ENCODE data around the gene LAMB3. TPM values are rescaled to one million over a fixed set of nuclear protein-coding genes. Genes with fewer than 3 reads are reported as not detected.

LAMB3 gene
- polyA plus RNA-seq, 1 experiment = 4.4 TPM

DNA sequence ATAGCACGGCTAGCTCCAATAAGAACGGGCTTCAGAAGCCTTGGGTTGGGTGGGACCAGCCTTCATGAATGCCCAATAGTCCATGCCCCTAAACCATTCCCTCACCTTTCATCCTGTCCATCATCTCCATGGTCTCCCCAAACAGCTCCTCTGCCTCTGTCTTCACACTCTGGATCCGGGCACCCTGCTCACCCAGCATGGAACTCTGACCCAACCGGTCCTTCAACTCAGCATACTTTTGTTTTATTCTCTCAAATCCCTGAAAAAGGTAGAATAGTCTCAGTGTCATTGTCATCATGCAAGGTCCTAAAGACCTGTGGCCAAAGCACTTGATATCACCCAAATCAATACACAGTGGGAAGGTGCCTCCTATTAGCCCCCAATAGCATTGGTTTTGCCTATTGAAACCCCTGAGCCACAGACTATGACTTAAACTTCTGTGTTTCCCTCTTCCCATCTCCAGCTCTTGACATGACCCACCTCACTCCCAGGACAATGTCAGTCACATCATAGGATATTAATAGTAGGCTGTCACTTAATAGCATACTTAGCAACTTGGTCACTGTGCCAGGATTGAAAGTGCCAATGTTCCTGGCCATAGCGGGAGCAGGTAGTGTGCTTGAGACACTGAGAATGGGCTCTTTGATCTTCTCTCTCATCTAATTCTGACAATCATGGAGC is 35.7 kb downstream of the LAMB3 start:
- POLR2A ChIA-PET = no interaction called here

DNA sequence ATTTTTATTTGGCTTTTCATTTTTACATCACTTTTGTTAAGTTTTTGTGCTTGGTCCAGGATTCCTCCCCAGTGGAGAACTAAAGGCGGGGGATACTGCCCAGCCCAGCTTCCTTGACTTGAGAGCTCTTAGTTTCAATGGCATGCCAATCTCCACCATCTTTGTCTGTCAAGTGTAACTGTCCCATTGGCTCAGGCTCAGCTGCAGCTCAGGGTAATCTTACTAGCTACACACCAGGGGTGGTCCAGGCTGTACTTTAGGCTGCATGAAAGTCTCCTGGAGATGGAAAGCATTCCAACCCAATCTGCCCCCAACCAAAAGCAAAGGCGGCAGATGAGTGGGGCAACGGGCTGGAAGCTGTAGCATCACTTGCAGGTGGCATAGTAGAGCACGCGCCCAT is 37.3 kb downstream of the LAMB3 start:
- Histone ChIP-seq H3K4me3 (ENCODE audit: low read depth, low read length) (no peak overlapping the region), H3K36me3 (ENCODE audit: control insufficient read depth, insufficient read depth, low read length) (no peaks in the 10 kb centered on the region; the same call in 1 of the 2 replicates), H3K27me3 (ENCODE audit: control insufficient read depth, insufficient read depth, low read length) (no peaks in the 10 kb centered on the region; the same call in 1 of the 2 replicates)
- DNase-seq (ENCODE audit: low read depth) = no peak
- ChIA-PET CTCF (interaction anchor here (1.6 to 3.1 kb wide), 4 partner anchors 9 to 38 kb away, joined by 6 to 16 read pairs (median 6); no protein-coding TSS in a partner anchor), POLR2A (no interaction called here)
- TF ChIP-seq, protein P1, sequence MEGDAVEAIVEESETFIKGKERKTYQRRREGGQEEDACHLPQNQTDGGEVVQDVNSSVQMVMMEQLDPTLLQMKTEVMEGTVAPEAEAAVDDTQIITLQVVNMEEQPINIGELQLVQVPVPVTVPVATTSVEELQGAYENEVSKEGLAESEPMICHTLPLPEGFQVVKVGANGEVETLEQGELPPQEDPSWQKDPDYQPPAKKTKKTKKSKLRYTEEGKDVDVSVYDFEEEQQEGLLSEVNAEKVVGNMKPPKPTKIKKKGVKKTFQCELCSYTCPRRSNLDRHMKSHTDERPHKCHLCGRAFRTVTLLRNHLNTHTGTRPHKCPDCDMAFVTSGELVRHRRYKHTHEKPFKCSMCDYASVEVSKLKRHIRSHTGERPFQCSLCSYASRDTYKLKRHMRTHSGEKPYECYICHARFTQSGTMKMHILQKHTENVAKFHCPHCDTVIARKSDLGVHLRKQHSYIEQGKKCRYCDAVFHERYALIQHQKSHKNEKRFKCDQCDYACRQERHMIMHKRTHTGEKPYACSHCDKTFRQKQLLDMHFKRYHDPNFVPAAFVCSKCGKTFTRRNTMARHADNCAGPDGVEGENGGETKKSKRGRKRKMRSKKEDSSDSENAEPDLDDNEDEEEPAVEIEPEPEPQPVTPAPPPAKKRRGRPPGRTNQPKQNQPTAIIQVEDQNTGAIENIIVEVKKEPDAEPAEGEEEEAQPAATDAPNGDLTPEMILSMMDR (IDR thresholded peaks at IDR 0.05; ENCODE audit: insufficient read depth, low read depth, low read length) = no peak

More for the DNA sequence above, 35.7 kb downstream of the LAMB3 start:
- TF ChIP-seq, protein P1 (IDR thresholded peaks at IDR 0.05; ENCODE audit: insufficient read depth, low read depth, low read length) = no peak
- CTCF ChIA-PET = interaction anchor here (1.2 to 3.1 kb wide), 6 partner anchors 9 to 40 kb away, joined by 3 to 16 read pairs (median 5); partner anchors contain the start of gene CAMK1G
- no peak for DNase-seq (ENCODE audit: low read depth)
- H3K36me3 ChIP-seq (ENCODE audit: control insufficient read depth, insufficient read depth, low read length) = no peaks in the 10 kb centered on the region; the same call in 1 of the 2 replicates
- no peaks in the 10 kb centered on the region; the same call in 1 of the 2 replicates for H3K27me3 ChIP-seq (ENCODE audit: control insufficient read depth, insufficient read depth, low read length)
- no peak overlapping the region for H3K4me3 ChIP-seq (ENCODE audit: low read depth, low read length)

DNA sequence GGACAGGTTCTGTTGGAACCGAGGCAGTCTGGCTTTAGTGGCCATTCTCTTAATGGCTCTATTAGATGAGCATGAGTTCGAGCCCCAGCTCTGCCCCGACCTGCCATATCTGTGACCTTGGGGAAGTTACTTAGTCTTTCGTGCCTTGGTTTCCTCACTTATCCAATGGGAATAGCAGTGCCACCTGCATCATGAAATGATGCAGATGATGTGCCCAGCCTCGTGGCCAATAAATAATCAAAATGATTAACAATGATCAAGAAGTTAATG is 38.1 kb downstream of the LAMB3 start:
- Histone ChIP-seq H3K4me3 (ENCODE audit: low read depth, low read length) (no peak overlapping the region), H3K36me3 (ENCODE audit: control insufficient read depth, insufficient read depth, low read length) (no peaks in the 10 kb centered on the region; the same call in 1 of the 2 replicates), H3K27me3 (ENCODE audit: control insufficient read depth, insufficient read depth, low read length) (no peaks in the 10 kb centered on the region; the same call in 1 of the 2 replicates)
- TF ChIP-seq, protein P1 (IDR thresholded peaks at IDR 0.05; ENCODE audit: insufficient read depth, low read depth, low read length) = no peak
- ChIA-PET CTCF (interaction anchor here (2.3 kb wide), 1 partner anchor 10 kb away, joined by 6 read pairs; no protein-coding TSS in a partner anchor), POLR2A (no interaction called here)
- DNase-seq (ENCODE audit: low read depth) = no peak

DNA sequence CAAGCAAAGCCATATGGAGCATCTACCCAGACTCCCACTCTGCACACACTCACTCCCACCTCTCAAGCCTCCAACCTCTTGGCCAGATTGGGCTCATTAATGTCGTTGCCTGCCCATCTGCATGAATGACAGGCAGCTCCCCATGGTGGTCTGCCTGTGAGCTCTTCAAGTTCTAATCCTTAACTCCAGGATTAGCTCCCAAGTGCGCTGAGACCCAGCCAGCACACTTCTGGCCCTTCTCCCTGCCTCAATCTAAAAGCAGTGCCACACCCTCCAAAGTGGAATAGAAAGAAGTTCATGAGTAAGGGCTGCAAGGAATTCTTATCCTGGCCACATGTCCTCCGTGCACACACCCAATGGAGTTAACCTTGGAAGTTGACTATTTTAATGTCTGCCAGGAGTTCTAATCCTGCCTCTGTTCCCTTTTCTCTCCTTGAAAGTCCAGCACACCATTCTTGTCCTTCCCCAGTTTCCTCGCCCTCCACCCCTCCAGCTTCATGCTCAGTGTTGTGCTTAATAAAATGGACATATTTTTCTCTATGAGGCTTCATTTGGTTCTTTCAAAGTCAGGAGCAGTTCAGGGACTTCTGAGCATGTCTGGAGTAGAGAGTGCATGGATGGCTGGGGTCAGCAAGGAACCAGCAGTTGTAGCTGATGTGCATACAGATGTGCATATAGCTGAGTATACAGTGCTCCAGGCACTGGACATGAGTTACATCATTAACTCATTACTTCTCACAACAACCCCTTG is 38.6 kb downstream of the LAMB3 start:
- TF ChIP-seq, protein P1 (IDR thresholded peaks at IDR 0.05; ENCODE audit: insufficient read depth, low read depth, low read length) = no peak
- Histone ChIP-seq H3K4me3 (ENCODE audit: low read depth, low read length) (no peak overlapping the region), H3K27me3 (ENCODE audit: control insufficient read depth, insufficient read depth, low read length) (no peaks in the 10 kb centered on the region; the same call in 1 of the 2 replicates), H3K36me3 (ENCODE audit: control insufficient read depth, insufficient read depth, low read length) (no peaks in the 10 kb centered on the region; the same call in 1 of the 2 replicates)
- ChIA-PET CTCF (interaction anchor here (0.7 to 2.3 kb wide), 4 partner anchors 10 to 47 kb away, joined by 4 to 6 read pairs (median 4); no protein-coding TSS in a partner anchor), POLR2A (no interaction called here)
- DNase-seq (ENCODE audit: low read depth) = no peak

All from BJ (cell line).